CD4-positive, alpha-beta memory T cell (primary cell): ENCODE results near the gene ABHD17C. TPM values are rescaled to one million over a fixed set of nuclear protein-coding genes. Genes with fewer than 3 reads are reported as not detected.

ENCODE experiments used
- CTCF ChIA-PET: fragments of 350-600 bp; sonication (Branson Sonifier 250); formaldehyde crosslinking; loops from one replicate; lab custom pipeline; 2021; ENCODE audit warnings: inconsistent platforms; ENCODE audit not compliant: partially characterized antibody; lab: Charles Lee
- POLR2A ChIA-PET: fragments of 350-600 bp; sonication (Branson Sonifier 250); formaldehyde crosslinking; loops from one replicate; lab custom pipeline; 2021; ENCODE audit not compliant: partially characterized antibody; lab: Charles Lee
- DNase-seq, 5 donors: peaks; one replicate each; pipeline versions ENCODE4 v3.0.0 to v3.0.0-alpha.2; 2020 to 2022; ENCODE audit warnings: mixed read lengths in 1 of 5
- H3K27ac ChIP-seq: one replicate; pipeline ENCODE4 v1.7.0; 2013; ENCODE audit warnings: low read depth, low read length
- H3K27me3 ChIP-seq: 2 replicates; pipeline ENCODE4 v1.7.0; 2013; ENCODE audit warnings: mild to moderate bottlenecking, low read length, moderate library complexity; ENCODE audit not compliant: insufficient read depth
- H3K36me3 ChIP-seq: 2 replicates; pipeline ENCODE4 v1.7.0; 2013; ENCODE audit warnings: mild to moderate bottlenecking, low read length, moderate library complexity; ENCODE audit not compliant: insufficient read depth
- H3K4me1 ChIP-seq: 2 replicates; pipeline ENCODE4 v1.7.0; 2013; ENCODE audit warnings: mild to moderate bottlenecking, low read length, moderate library complexity; ENCODE audit not compliant: insufficient read depth
- H3K4me3 ChIP-seq, 2 donors: one replicate each; pipeline ENCODE4 v1.7.0; 2013; ENCODE audit warnings: low read length in 2 of 2, mild to moderate bottlenecking in 1 of 2
- H3K9me3 ChIP-seq, 2 donors: one replicate each; pipeline ENCODE4 v1.7.0; 2013; ENCODE audit warnings: low read length in 2 of 2, control low read depth in 1 of 2; ENCODE audit not compliant: control insufficient read depth in 1 of 2
- H3K27ac Mint-ChIP-seq, 7 donors: one replicate each; pipeline ENCODE4 v1.8.0; 2020 to 2021; ENCODE audit warnings: mixed read lengths in 7 of 7, mild to moderate bottlenecking in 6 of 7, inconsistent platforms in 3 of 7, moderate library complexity in 3 of 7
- H3K27me3 Mint-ChIP-seq, 2 donors: one replicate each; pipeline ENCODE4 v1.8.0; 2020 to 2021; ENCODE audit warnings: mixed read lengths in 2 of 2
- H3K36me3 Mint-ChIP-seq, 2 donors: one replicate each; pipeline ENCODE4 v1.8.0; 2020 to 2021; ENCODE audit warnings: mixed read lengths in 2 of 2, inconsistent platforms in 1 of 2, mild to moderate bottlenecking in 1 of 2
- H3K4me1 Mint-ChIP-seq, 4 donors: one replicate each; pipeline ENCODE4 v1.8.0; 2020 to 2021; ENCODE audit warnings: mixed read lengths in 4 of 4, mild to moderate bottlenecking in 1 of 4
- H3K4me3 Mint-ChIP-seq, 8 donors: one replicate each; pipeline ENCODE4 v1.8.0; 2020 to 2021; ENCODE audit warnings: mixed read lengths in 8 of 8, mild to moderate bottlenecking in 7 of 8, moderate library complexity in 6 of 8, inconsistent platforms in 3 of 8
- H3K9me3 Mint-ChIP-seq, 8 donors: one replicate each; pipeline ENCODE4 v1.8.0; 2020 to 2021; ENCODE audit warnings: mixed read lengths in 8 of 8, mild to moderate bottlenecking in 5 of 8, inconsistent platforms in 3 of 8, moderate library complexity in 1 of 8
- intact Hi-C: fragments of 100-400 bp; cut with micrococcal nuclease; formaldehyde crosslinking; loops from one replicate; pipeline ENCODE4 v1.15.1; 2023
- polyA plus RNA-seq, 2 donors: library from polyadenylated mRNA; unstranded; fragments of 300-500 nt; fragmentation: Illumina TruSeq; gene quantifications; one replicate each; pipeline ENCODE4 v1.2.3, GENCODE V29; 2021
- total RNA-seq, 2 experiments: library from RNA; stranded (reverse); gene quantifications; one replicate each; pipeline ENCODE4 v1.2.3, GENCODE V29; 2021

The ABHD17C gene
- total and polyA plus RNA-seq, 4 experiments from 2014 or later: 0.32 to 3.8 (median 3.4) TPM

- Mint-ChIP-seq H3K9me3 (peaks cover 0 to 7% (median 4%) of the 10 kb centered on the region in 8 donors), H3K27me3 (peaks cover 0 to 2% of the 10 kb centered on the region in 2 donors), H3K4me3 (no peak overlapping the region), H3K4me1 (no peaks in the 10 kb centered on the region), H3K36me3 (peaks cover 7 to 23% of the 10 kb centered on the region in 2 donors), H3K27ac (no peak overlapping the region)
- no peak for DNase-seq
- Histone ChIP-seq H3K27ac (no peak overlapping the region), H3K4me3 (no peak overlapping the region), H3K36me3 (no peaks in the 10 kb centered on the region), H3K27me3 (no peaks in the 10 kb centered on the region), H3K4me1 (no peaks in the 10 kb centered on the region), H3K9me3 (no peaks in the 10 kb centered on the region)
- CTCF ChIA-PET: no interaction called here
- intact Hi-C loops: no loop called here
- POLR2A ChIA-PET: no interaction called here
Measured at GRCh38 chr15:80749589-80749988, 54.5 kb downstream of the ABHD17C start.

DNA sequence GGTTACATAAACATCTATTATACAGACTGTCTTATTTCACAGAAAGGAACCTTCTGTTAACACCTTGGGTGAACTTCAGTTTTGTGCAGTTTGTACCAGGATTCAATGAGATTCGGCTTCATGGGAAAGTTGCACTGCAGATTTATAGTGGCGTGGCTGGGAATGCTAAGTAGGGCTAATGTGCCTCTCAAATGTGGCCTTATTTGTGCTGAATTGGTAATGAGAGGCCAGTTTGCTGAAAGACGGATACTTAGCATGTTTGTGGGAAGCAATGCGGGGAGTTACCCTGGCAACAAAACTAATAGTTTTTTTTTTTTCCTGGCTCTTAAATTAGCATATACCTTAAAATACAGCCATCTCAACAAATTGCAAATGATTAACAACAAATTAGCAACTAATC lies 55.5 kb downstream of the ABHD17C start:
- Histone ChIP-seq H3K36me3 (no peaks in the 10 kb centered on the region), H3K27me3 (no peaks in the 10 kb centered on the region), H3K27ac (no peak overlapping the region), H3K4me3 (no peak overlapping the region), H3K9me3 (no peaks in the 10 kb centered on the region), H3K4me1 (no peaks in the 10 kb centered on the region)
- Mint-ChIP-seq H3K9me3 (peaks cover 0 to 7% (median 4%) of the 10 kb centered on the region in 8 donors), H3K27ac (no peak overlapping the region), H3K36me3 (peaks cover 7 to 25% of the 10 kb centered on the region in 2 donors), H3K4me1 (peaks cover 0 to 3% (median 2%) of the 10 kb centered on the region in 4 donors), H3K4me3 (no peak overlapping the region), H3K27me3 (peaks cover 0 to 2% of the 10 kb centered on the region in 2 donors)
- CTCF ChIA-PET: no interaction called here
- POLR2A ChIA-PET: no interaction called here
- no peak for DNase-seq
- intact Hi-C loops: no loop called here

DNA sequence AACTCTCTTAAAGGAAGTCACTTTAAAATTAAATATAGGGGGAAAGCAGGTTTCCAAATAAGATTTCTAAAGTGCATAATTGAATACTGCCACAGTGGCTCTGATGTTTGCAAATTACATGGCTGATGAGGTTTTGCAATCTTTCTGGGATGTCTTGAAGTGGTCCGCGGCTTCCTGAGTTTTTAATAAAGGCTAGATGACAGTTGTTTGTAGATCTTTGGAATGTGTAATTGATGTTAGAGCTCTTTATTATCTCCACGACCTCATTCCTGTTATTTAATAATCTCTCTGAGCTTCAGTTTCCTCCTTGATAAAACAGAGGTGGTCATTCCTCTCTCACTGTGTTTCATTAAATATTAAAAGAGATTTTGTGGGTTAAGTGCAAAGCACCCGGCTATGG lies 57.1 kb downstream of the ABHD17C start:
- Mint-ChIP-seq H3K4me1 (peaks cover 2 to 9% (median 7%) of the 10 kb centered on the region in 4 donors), H3K27ac (no peak overlapping the region), H3K9me3 (peaks cover 0 to 3% (median 0%) of the 10 kb centered on the region in 8 donors), H3K27me3 (no peaks in the 10 kb centered on the region), H3K4me3 (no peak overlapping the region), H3K36me3 (peaks cover 7 to 19% of the 10 kb centered on the region in 2 donors)
- H3K9me3 ChIP-seq: no peaks in the 10 kb centered on the region
- H3K27me3 ChIP-seq: no peaks in the 10 kb centered on the region
- no peaks in the 10 kb centered on the region for H3K36me3 ChIP-seq
- no peak for DNase-seq
- H3K27ac ChIP-seq: no peak overlapping the region
- POLR2A ChIA-PET: no interaction called here
- intact Hi-C loops: no loop called here
- H3K4me1 ChIP-seq: no peaks in the 10 kb centered on the region
- no peak overlapping the region for H3K4me3 ChIP-seq
- CTCF ChIA-PET: no interaction called here

DNA sequence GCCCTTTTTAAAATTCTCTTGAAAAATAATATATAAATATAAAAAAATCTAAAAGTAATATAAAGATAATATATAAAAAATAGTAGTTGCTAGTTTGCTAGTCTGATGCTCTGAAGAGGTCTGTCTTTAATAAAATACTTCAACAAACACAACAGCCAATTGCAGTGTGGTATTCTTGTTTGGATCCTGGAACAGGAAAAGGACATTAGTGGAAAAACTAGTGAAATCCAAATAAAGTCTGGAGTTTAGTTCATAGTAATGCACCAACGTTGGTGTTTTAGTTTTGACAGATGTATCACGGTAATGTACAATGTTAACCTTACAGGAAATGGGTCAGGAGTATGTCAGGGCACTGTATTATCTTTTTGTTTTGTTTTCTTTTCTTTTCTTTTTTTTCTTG lies 58.1 kb downstream of the ABHD17C start:
- Mint-ChIP-seq H3K27me3 (no peaks in the 10 kb centered on the region), H3K9me3 (peaks cover 0 to 3% (median 0%) of the 10 kb centered on the region in 8 donors), H3K36me3 (peaks cover 7 to 19% of the 10 kb centered on the region in 2 donors), H3K4me3 (no peak overlapping the region), H3K27ac (no peak overlapping the region), H3K4me1 (peaks cover 2 to 9% (median 7%) of the 10 kb centered on the region in 4 donors)
- no peaks in the 10 kb centered on the region for H3K27me3 ChIP-seq
- no peaks in the 10 kb centered on the region for H3K9me3 ChIP-seq
- POLR2A ChIA-PET: no interaction called here
- intact Hi-C loops: no loop called here
- H3K36me3 ChIP-seq: no peaks in the 10 kb centered on the region
- no peak for DNase-seq
- no peaks in the 10 kb centered on the region for H3K4me1 ChIP-seq
- no peak overlapping the region for H3K27ac ChIP-seq
- CTCF ChIA-PET: no interaction called here
- H3K4me3 ChIP-seq: no peak overlapping the region

- Histone ChIP-seq H3K27me3 (no peaks in the 10 kb centered on the region), H3K9me3 (no peaks in the 10 kb centered on the region), H3K36me3 (no peaks in the 10 kb centered on the region), H3K4me1 (no peaks in the 10 kb centered on the region), H3K4me3 (no peak overlapping the region), H3K27ac (no peak overlapping the region)
- CTCF ChIA-PET: interaction anchor here (1.0 kb wide), 2 partner anchors 10 to 22 kb away, joined by 3 to 4 read pairs; no protein-coding TSS in a partner anchor
- no peak for DNase-seq
- H3K36me3 Mint-ChIP-seq: peaks cover 7 to 19% of the 10 kb centered on the region in 2 donors
- H3K27me3 Mint-ChIP-seq: no peaks in the 10 kb centered on the region
- peaks cover 0 to 3% (median 0%) of the 10 kb centered on the region in 8 donors for H3K9me3 Mint-ChIP-seq
- H3K4me3 Mint-ChIP-seq: no peak overlapping the region
- intact Hi-C loops: no loop called here
- POLR2A ChIA-PET: no interaction called here
- no peak overlapping the region for H3K27ac Mint-ChIP-seq
- H3K4me1 Mint-ChIP-seq: peaks cover 2 to 9% (median 7%) of the 10 kb centered on the region in 4 donors
Measured at GRCh38 chr15:80754014-80754413, 58.9 kb downstream of the ABHD17C start.

GRCh38 chr15:80755885-80756284 lies 60.8 kb downstream of the ABHD17C start:
- H3K9me3 Mint-ChIP-seq: peaks cover 0 to 3% (median 0%) of the 10 kb centered on the region in 8 donors

GRCh38 chr15:80758130-80758745 lies 63.1 kb downstream of the ABHD17C start:
- no peaks in the 10 kb centered on the region for H3K27me3 ChIP-seq
- no peaks in the 10 kb centered on the region for H3K36me3 ChIP-seq
- POLR2A ChIA-PET: no interaction called here
- peaks cover 0 to 3% (median 0%) of the 10 kb centered on the region in 8 donors for H3K9me3 Mint-ChIP-seq
- no peaks in the 10 kb centered on the region for H3K27me3 Mint-ChIP-seq
- H3K4me1 Mint-ChIP-seq: peaks cover 2 to 9% (median 7%) of the 10 kb centered on the region in 4 donors
- H3K4me1 ChIP-seq: no peaks in the 10 kb centered on the region
- no peak for DNase-seq
- H3K9me3 ChIP-seq: no peaks in the 10 kb centered on the region
- CTCF ChIA-PET: no interaction called here
- no peak overlapping the region for H3K27ac Mint-ChIP-seq
- intact Hi-C loops: no loop called here
- no peak overlapping the region for H3K27ac ChIP-seq
- H3K36me3 Mint-ChIP-seq: peaks cover 0 to 9% of the 10 kb centered on the region in 2 donors
- no peak overlapping the region for H3K4me3 ChIP-seq
- no peak overlapping the region for H3K4me3 Mint-ChIP-seq

More at GRCh38 chr15:80755885-80756284, 60.8 kb downstream of the ABHD17C start:
- Mint-ChIP-seq H3K27me3 (no peaks in the 10 kb centered on the region), H3K4me3 (peak overlapping the region in 1 of 8 donors; percentile 47), H3K27ac (no peak overlapping the region), H3K36me3 (peaks cover 0 to 9% of the 10 kb centered on the region in 2 donors), H3K4me1 (peaks cover 2 to 9% (median 7%) of the 10 kb centered on the region in 4 donors)
- intact Hi-C loops: no loop called here
- CTCF ChIA-PET: no interaction called here
- no peaks in the 10 kb centered on the region for H3K36me3 ChIP-seq
- POLR2A ChIA-PET: no interaction called here
- no peak overlapping the region for H3K27ac ChIP-seq
- no peaks in the 10 kb centered on the region for H3K9me3 ChIP-seq
- H3K27me3 ChIP-seq: no peaks in the 10 kb centered on the region
- no peak overlapping the region for H3K4me3 ChIP-seq
- no peak for DNase-seq
- no peaks in the 10 kb centered on the region for H3K4me1 ChIP-seq
